ENCODE results near the gene SERGEF.
"Not testable (repeated sequence)": the region's sequence is repeated elsewhere in the genome, so short reads cannot be mapped to it uniquely, and the experiment has no call there.

- not testable (repeated sequence) for TF ChIP-seq EZH2 (IDR thresholded peaks at IDR 0.05; ENCODE audit: insufficient read depth, poor library complexity, severe bottlenecking); EZH2phosphoT487 (IDR thresholded peaks at IDR 0.05; ENCODE audit: insufficient read depth, low read depth)
Measured at GRCh38 chr11:18000128-18000527, 12.7 kb downstream of the SERGEF start.
